GM23338 (cell line): ENCODE results near the gene ADGRL3. TPM values are rescaled to one million over a fixed set of nuclear protein-coding genes. Genes with fewer than 3 reads are reported as not detected.
A peak's percentile ranks its signal among the peaks of the same experiment; 100 is the strongest.

Experiments used
- ATAC-seq: fragments of 200-7000 bp; cut with Tn5 transposase; 3 replicates; pipeline ENCODE4 v1.9.1; 2020
- DNase-seq: peaks from one replicate; pipeline ENCODE4 v3.0.0-alpha.2; 2015; ENCODE audit warnings: low spot score
- H2AFZ ChIP-seq: fragments of 200-600 bp; sonication (generic); 2 replicates; pipeline ENCODE4 v1.8.0; 2016; ENCODE audit warnings: antibody characterized with exemption, mild to moderate bottlenecking, moderate library complexity
- H3F3A ChIP-seq: fragments of 200-600 bp; sonication (generic); replicated peaks from 2 replicates; pipeline ENCODE4 v1.8.0; 2017; ENCODE audit warnings: antibody characterized with exemption, mixed run types, low read depth
- H3K27ac ChIP-seq: fragments of 200-600 bp; sonication (generic); 2 replicates; pipeline ENCODE4 v1.6.1; 2016; ENCODE audit warnings: low read depth
- H3K27me3 ChIP-seq: fragments of 200-600 bp; sonication (generic); 2 replicates; pipeline ENCODE4 v1.8.0; 2016; ENCODE audit warnings: mild to moderate bottlenecking, mixed run types, moderate library complexity; ENCODE audit not compliant: insufficient read depth
- H3K36me3 ChIP-seq: fragments of 200-600 bp; sonication (generic); 2 replicates; pipeline ENCODE4 v1.8.0; 2016; ENCODE audit warnings: mild to moderate bottlenecking; ENCODE audit not compliant: insufficient read depth
- H3K4me1 ChIP-seq: fragments of 200-600 bp; sonication (generic); 2 replicates; pipeline ENCODE4 v1.8.0; 2016; ENCODE audit warnings: mild to moderate bottlenecking, moderate library complexity; ENCODE audit not compliant: insufficient read depth
- H3K4me2 ChIP-seq: fragments of 200-600 bp; sonication (generic); 2 replicates; pipeline ENCODE4 v1.7.1; 2017; ENCODE audit warnings: mixed run types
- H3K4me3 ChIP-seq: fragments of 200-600 bp; sonication (generic); 2 replicates; pipeline ENCODE4 v1.6.1; 2016; ENCODE audit warnings: mixed run types
- H3K79me2 ChIP-seq: fragments of 200-600 bp; sonication (generic); replicated peaks from 2 replicates; pipeline ENCODE4 v1.8.0; 2017; ENCODE audit warnings: mild to moderate bottlenecking; ENCODE audit not compliant: insufficient read depth
- H3K9me2 ChIP-seq: fragments of 200-600 bp; sonication (generic); 2 replicates; pipeline ENCODE4 v1.8.0; 2017; ENCODE audit not compliant: insufficient read depth
- H4K20me1 ChIP-seq: fragments of 200-600 bp; sonication (generic); replicated peaks from 2 replicates; pipeline ENCODE4 v1.8.0; 2017; ENCODE audit warnings: mild to moderate bottlenecking; ENCODE audit not compliant: insufficient read depth
- H3K27ac Mint-ChIP-seq: 2 replicates; pipeline ENCODE4 v1.8.0; 2020; ENCODE audit warnings: inconsistent platforms, mild to moderate bottlenecking, moderate library complexity, mixed read lengths
- H3K27me3 Mint-ChIP-seq: 3 replicates; pipeline ENCODE4 v1.8.0; 2022; ENCODE audit warnings: low read depth, mild to moderate bottlenecking, moderate library complexity, mixed read lengths, inconsistent platforms; ENCODE audit not compliant: insufficient read depth, poor library complexity
- H3K36me3 Mint-ChIP-seq: 3 replicates; pipeline ENCODE4 v1.8.0; 2021; ENCODE audit warnings: low read depth, mild to moderate bottlenecking, inconsistent platforms, moderate library complexity, mixed read lengths
- H3K4me1 Mint-ChIP-seq: 3 replicates; pipeline ENCODE4 v1.8.0; 2020; ENCODE audit warnings: mild to moderate bottlenecking, inconsistent platforms, mixed read lengths
- H3K4me3 Mint-ChIP-seq: 3 replicates; pipeline ENCODE4 v1.8.0; 2021; ENCODE audit warnings: moderate library complexity, mild to moderate bottlenecking, inconsistent platforms, mixed read lengths
- H3K9me3 Mint-ChIP-seq: 3 replicates; pipeline ENCODE4 v1.8.0; 2020; ENCODE audit warnings: moderate library complexity, mild to moderate bottlenecking, inconsistent platforms, mixed read lengths
- CREB1 ChIP-seq: fragments of 250-450 bp; sonication (Bioruptor Pico); IDR thresholded peaks from 2 replicates; pipeline ENCODE4 v1.5.0; 2020; ENCODE audit warnings: low read depth, mild to moderate bottlenecking, moderate library complexity
- EZH2 ChIP-seq: fragments of 200-600 bp; sonication (generic); IDR thresholded peaks from one replicate; pipeline ENCODE4 v1.8.0; 2017; ENCODE audit warnings: antibody characterized with exemption, mild to moderate bottlenecking, low read depth; ENCODE audit not compliant: unreplicated experiment
- EZH2phosphoT487 ChIP-seq: fragments of 200-600 bp; sonication (generic); IDR thresholded peaks from one replicate; pipeline ENCODE4 v1.8.1; 2018; ENCODE audit warnings: antibody characterized with exemption; ENCODE audit not compliant: unreplicated experiment
- JUNB ChIP-seq: IDR thresholded peaks from one replicate; pipeline ENCODE4 v1.6.1; 2016; ENCODE audit warnings: antibody characterized with exemption; ENCODE audit not compliant: unreplicated experiment
- POLR2AphosphoS5 ChIP-seq: IDR thresholded peaks from 2 replicates; pipeline ENCODE4 v1.6.1; 2016; ENCODE audit warnings: antibody characterized with exemption, low read depth
- ZNF114 ChIP-seq: fragments of 250-450 bp; sonication (Bioruptor Pico); IDR thresholded peaks from 2 replicates; pipeline ENCODE4 v1.5.0; 2020; ENCODE audit warnings: mild to moderate bottlenecking, moderate library complexity
- ZNF331 ChIP-seq: fragments of 250-450 bp; sonication (Bioruptor Pico); IDR thresholded peaks from 2 replicates; pipeline ENCODE4 v1.5.0; 2020; ENCODE audit warnings: low read depth, mild to moderate bottlenecking, moderate library complexity
- polyA plus RNA-seq: library from polyadenylated mRNA; unstranded; fragments of >200 nt; fragmentation: Nextera tagmentation; extraction: Ambion mirVana; gene quantifications from 2 replicates; pipeline ENCODE4 v1.2.1, GENCODE V29; 2016
- total RNA-seq: library from RNA; depleted of rRNA; stranded (reverse); fragments of >200 nt; shearing (Covaris generic); gene quantifications from 2 replicates; pipeline ENCODE4 v1.2.3, GENCODE V29; 2014
- TF ChIP-seq, protein P1 (sequence below): fragments of 250-450 bp; sonication (Bioruptor Pico); IDR thresholded peaks from 2 replicates; pipeline ENCODE4 v1.5.0; 2020; ENCODE audit warnings: mild to moderate bottlenecking, moderate library complexity

Gene ADGRL3
- total and polyA plus RNA-seq, 2 experiments from 2014 or later = 9.7 to 16.5 TPM

DNA sequence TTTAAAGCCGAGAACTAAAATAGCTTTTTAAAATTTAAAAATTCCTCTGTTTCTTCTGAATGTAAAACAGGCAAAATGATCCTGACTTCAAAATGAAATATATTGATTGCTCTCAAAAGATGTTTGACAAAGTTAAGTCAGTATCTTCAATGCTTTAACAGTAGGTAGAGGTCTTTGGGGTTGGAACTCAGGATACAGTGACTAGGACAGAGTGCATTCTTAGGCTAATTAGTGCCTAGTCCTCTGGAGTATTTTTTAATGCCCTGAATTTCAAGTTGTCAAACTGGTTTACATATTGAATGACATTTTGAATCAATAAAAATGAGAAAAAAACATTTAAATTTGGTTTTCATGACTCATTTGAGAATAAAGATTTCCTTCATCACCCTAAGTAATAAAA is 877.3 kb downstream of the ADGRL3 start:
- Histone ChIP-seq H4K20me1 (no peaks in the 10 kb centered on the region), H3K79me2 (no peaks in the 10 kb centered on the region), H3F3A (no peaks in the 10 kb centered on the region), H3K4me1 (peaks cover 23% of the 10 kb centered on the region), H3K36me3 (no peaks in the 10 kb centered on the region), H3K27me3 (no peaks in the 10 kb centered on the region), H3K4me2 (peak overlapping the region; percentile 10; the same call in 1 of the 2 replicates), H2AFZ (no peak overlapping the region), H3K27ac (no peak overlapping the region), H3K4me3 (no peak overlapping the region), H3K9me2 (no peaks in the 10 kb centered on the region)
- Mint-ChIP-seq H3K27me3 (no peaks in the 10 kb centered on the region), H3K4me3 (no peak overlapping the region), H3K4me1 (peaks cover 57% of the 10 kb centered on the region), H3K36me3 (no peaks in the 10 kb centered on the region), H3K9me3 (no peaks in the 10 kb centered on the region), H3K27ac (no peak overlapping the region)
- ATAC-seq = peak; percentile 72
- peak; percentile 29 for DNase-seq
- no peak for TF ChIP-seq CREB1 (CRISPR knock-in tag)
- TF ChIP-seq, protein P1, sequence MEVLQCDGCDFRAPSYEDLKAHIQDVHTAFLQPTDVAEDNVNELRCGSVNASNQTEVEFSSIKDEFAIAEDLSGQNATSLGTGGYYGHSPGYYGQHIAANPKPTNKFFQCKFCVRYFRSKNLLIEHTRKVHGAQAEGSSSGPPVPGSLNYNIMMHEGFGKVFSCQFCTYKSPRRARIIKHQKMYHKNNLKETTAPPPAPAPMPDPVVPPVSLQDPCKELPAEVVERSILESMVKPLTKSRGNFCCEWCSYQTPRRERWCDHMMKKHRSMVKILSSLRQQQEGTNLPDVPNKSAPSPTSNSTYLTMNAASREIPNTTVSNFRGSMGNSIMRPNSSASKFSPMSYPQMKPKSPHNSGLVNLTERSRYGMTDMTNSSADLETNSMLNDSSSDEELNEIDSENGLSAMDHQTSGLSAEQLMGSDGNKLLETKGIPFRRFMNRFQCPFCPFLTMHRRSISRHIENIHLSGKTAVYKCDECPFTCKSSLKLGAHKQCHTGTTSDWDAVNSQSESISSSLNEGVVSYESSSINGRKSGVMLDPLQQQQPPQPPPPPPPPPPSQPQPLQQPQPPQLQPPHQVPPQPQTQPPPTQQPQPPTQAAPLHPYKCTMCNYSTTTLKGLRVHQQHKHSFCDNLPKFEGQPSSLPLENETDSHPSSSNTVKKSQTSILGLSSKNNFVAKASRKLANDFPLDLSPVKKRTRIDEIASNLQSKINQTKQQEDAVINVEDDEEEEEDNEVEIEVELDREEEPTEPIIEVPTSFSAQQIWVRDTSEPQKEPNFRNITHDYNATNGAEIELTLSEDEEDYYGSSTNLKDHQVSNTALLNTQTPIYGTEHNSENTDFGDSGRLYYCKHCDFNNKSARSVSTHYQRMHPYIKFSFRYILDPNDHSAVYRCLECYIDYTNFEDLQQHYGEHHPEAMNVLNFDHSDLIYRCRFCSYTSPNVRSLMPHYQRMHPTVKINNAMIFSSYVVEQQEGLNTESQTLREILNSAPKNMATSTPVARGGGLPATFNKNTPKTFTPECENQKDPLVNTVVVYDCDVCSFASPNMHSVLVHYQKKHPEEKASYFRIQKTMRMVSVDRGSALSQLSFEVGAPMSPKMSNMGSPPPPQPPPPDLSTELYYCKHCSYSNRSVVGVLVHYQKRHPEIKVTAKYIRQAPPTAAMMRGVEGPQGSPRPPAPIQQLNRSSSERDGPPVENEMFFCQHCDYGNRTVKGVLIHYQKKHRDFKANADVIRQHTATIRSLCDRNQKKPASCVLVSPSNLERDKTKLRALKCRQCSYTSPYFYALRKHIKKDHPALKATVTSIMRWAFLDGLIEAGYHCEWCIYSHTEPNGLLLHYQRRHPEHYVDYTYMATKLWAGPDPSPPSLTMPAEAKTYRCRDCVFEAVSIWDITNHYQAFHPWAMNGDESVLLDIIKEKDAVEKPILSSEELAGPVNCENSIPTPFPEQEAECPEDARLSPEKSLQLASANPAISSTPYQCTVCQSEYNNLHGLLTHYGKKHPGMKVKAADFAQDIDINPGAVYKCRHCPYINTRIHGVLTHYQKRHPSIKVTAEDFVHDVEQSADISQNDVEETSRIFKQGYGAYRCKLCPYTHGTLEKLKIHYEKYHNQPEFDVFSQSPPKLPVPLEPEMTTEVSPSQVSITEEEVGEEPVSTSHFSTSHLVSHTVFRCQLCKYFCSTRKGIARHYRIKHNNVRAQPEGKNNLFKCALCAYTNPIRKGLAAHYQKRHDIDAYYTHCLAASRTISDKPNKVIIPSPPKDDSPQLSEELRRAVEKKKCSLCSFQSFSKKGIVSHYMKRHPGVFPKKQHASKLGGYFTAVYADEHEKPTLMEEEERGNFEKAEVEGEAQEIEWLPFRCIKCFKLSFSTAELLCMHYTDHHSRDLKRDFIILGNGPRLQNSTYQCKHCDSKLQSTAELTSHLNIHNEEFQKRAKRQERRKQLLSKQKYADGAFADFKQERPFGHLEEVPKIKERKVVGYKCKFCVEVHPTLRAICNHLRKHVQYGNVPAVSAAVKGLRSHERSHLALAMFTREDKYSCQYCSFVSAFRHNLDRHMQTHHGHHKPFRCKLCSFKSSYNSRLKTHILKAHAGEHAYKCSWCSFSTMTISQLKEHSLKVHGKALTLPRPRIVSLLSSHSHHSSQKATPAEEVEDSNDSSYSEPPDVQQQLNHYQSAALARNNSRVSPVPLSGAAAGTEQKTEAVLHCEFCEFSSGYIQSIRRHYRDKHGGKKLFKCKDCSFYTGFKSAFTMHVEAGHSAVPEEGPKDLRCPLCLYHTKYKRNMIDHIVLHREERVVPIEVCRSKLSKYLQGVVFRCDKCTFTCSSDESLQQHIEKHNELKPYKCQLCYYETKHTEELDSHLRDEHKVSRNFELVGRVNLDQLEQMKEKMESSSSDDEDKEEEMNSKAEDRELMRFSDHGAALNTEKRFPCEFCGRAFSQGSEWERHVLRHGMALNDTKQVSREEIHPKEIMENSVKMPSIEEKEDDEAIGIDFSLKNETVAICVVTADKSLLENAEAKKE (CRISPR knock-in tag) = no peak
- TF ChIP-seq JUNB = no peak
- no peak for TF ChIP-seq ZNF331 (CRISPR knock-in tag)
- TF ChIP-seq ZNF114 (CRISPR knock-in tag) = no peak
- TF ChIP-seq POLR2AphosphoS5 = no peak
- TF ChIP-seq EZH2phosphoT487 = no peak
- no peak for TF ChIP-seq EZH2
